Fibroblast of skin of right quadriceps (primary cell): ENCODE data around the gene NKAIN4.
A peak's percentile ranks its signal among the peaks of the same experiment; 100 is the strongest.

Experiments
- DNase-seq: peaks from one replicate; pipeline ENCODE4 v3.0.0-alpha.2; 2013

The NKAIN4 gene

GRCh38 chr20:63273059-63273579, 18.9 kb upstream of the NKAIN4 start:
- no peak for DNase-seq

GRCh38 chr20:63272105-63273058, 18.1 kb upstream of the NKAIN4 start, which contains the start of gene ARFGAP1:
Gene ARFGAP1 (plus strand): TSS chr20:63272813. CDS start chr20:63275581, 2,768 bp downstream.
- DNase-seq: peak; percentile 83

- DNase-seq: no peak
Observed at GRCh38 chr20:63270606-63271325, 16.5 kb upstream of the NKAIN4 start.

GRCh38 chr20:63269724-63270123, 15.5 kb upstream of the NKAIN4 start:
- no peak for DNase-seq

GRCh38 chr20:63268671-63269439, 14.6 kb upstream of the NKAIN4 start:
- DNase-seq: no peak

GRCh38 chr20:63268256-63268655, 14.0 kb upstream of the NKAIN4 start:
- DNase-seq: no peak

GRCh38 chr20:63267691-63268090, 13.4 kb upstream of the NKAIN4 start:
- DNase-seq: no peak

- peak; percentile 34 for DNase-seq
Observed at GRCh38 chr20:63265891-63266515, 11.7 kb upstream of the NKAIN4 start.

GRCh38 chr20:63264519-63264918, 10.3 kb upstream of the NKAIN4 start:
- DNase-seq: peak; percentile 34

- no peak for DNase-seq
Observed at GRCh38 chr20:63264000-63264399, 9.7 kb upstream of the NKAIN4 start.

GRCh38 chr20:63262836-63263235, 8.6 kb upstream of the NKAIN4 start:
- DNase-seq: no peak

- no peak for DNase-seq
Observed at GRCh38 chr20:63261795-63262528, 7.7 kb upstream of the NKAIN4 start.

GRCh38 chr20:63261060-63261794, 7.0 kb upstream of the NKAIN4 start:
- no peak for DNase-seq

- DNase-seq: no peak
Observed at GRCh38 chr20:63260521-63260920, 6.3 kb upstream of the NKAIN4 start.

GRCh38 chr20:63259734-63260460, 5.6 kb upstream of the NKAIN4 start:
- no peak for DNase-seq

GRCh38 chr20:63258781-63259180, 4.5 kb upstream of the NKAIN4 start:
- no peak for DNase-seq

- DNase-seq: no peak
Observed at GRCh38 chr20:63257629-63258028, 3.4 kb upstream of the NKAIN4 start.

- no peak for DNase-seq
Observed at GRCh38 chr20:63256954-63257353, 2.7 kb upstream of the NKAIN4 start.

GRCh38 chr20:63255931-63256704, 1.9 kb upstream of the NKAIN4 start:
- no peak for DNase-seq
